NCI-H2171 (cell line): ENCODE results near the gene FCHO1.
A peak's percentile ranks its signal among the peaks of the same experiment; 100 is the strongest.

Source experiments
- DNase-seq: peaks from one replicate; lab custom pipeline; 2025; lab: John Stamatoyannopoulos, UW

FCHO1 gene

DNA sequence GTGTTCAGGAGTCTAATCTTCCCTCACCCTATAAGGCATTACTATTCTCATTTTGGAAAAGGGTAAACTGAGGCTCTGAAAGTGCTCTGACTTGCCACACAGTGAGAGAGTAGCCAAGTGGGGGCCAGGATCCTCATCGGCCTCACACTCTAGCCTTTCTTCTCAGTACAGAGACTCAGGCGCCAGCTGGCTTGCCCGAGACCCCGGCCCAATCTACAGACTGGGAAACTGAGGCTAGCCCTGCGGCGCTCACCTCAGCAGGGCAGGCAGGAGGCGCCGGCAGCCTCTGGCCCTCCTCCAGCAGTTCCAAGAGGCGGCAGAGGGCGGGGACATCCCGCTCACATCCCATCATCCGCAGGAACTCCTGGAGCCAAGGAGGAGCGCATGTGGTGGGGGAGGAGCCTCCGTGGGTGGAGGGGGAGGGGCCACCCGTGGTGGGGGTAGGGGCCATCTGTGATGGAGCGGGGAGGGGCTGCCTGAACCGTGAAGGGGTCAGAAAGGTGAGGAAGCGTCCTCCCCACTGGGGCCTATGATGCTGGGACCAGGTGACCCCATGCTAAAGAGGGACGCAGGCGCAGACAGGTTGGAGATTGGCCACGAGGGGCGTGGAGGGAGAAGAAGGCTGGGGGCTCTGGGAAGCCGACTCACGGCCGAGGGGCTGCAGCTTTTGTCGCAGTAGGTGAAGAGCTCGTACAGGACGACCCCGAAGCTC, 78.7 kb downstream of the FCHO1 start:
- peak; percentile 84 for DNase-seq

DNA sequence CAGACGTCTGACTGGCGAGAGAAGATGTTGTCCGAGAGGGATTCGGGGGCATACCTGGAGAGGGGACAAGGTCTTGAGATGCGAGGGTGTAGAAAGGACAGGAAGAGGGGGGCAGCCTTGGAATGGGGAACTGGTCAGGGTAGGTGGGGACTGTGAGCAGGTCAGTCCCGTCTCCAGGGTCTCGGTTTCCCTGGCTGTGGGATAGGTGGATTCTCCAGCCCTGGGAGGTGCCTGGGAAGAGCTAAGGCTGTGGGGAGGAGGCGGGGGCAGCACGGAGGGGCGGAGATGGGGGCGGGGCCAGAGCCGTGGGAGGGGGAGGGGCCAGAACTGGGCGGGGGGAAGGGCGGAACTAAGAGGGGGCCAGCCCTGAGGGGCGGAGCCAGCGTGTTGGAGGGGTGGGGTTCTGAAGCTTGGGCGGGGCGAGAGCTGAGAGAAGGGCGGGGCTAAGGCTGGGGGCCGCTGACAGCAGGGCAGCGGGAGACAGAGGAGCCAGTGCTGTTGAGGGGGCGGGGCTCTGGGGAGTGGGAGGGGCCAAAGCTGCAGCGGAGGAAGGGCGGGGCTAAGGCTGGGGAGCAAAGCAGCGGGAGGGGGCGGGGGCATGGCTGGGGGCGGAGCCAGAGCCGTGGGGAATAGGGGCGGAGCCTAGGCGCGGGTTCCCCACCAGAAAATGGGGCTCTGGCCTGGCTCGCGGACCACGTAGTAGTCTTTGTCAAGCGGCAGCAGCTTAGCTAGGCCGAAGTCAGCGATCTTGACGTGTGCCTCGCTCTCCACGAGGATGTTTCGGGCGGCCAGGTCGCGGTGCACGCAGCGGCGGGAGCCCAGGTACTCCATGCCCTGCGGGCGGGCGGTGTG, 79.5 kb downstream of the FCHO1 start:
- DNase-seq, result peak; percentile 89

DNA sequence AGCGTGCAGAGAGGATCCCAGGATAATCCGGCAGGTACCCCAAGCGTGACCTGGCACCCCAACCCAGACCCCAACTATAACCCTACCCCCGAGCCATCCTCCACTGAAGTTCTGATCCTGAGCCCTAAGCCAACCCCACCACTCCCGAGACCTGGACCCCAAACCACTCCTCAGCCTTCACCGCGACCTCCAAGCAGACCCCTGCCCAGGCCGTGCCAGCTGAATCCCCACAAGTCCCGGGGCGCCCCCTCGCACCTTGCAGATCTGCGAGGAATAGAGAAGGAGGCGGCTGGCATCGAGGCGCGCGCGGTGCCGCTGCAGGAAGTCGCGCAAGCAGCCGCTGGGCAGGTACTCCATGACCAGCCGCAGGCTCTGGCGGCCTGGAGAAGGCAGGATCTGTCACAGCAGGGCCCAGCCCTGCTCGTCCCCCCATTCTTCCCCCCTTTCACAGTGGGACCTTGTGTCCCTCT, 80.2 kb downstream of the FCHO1 start:
- DNase-seq, result no peak

DNA sequence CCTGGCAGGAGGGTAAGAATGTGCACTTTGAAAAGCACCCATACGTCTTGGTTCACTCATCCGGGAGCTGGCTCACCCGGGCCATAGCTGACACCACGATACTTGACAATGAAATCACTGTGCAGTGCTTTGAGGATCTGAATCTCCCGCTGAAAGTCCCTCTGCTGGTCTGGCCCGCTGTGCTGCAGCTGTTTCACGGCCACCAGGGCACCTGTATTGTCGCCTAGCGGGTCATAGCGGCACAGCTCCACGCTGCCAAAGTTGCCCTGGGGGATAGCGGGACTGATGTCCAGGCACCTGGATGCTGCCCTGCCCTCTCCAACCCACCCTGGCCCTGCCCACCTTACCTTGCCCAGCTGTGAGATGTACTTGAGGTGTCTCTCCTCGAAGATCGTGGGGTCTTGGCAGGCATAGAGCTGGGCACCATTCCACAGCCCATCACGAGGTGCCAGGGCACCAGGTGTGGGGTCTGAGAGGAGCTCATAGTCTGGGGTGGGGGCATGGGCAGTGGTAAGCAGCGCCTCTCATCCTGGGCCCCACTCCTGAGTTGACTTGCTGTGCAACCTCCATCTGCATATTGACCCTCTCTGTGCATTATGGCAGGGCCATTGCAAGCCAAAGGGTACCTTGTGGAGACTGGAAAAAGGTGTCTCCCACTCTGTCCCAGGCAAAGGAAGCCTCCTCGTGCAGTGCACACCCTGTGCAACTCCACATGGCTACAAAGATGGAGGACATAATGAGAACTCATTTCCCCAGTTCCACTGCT, 81.3 kb downstream of the FCHO1 start:
- no peak for DNase-seq

DNA sequence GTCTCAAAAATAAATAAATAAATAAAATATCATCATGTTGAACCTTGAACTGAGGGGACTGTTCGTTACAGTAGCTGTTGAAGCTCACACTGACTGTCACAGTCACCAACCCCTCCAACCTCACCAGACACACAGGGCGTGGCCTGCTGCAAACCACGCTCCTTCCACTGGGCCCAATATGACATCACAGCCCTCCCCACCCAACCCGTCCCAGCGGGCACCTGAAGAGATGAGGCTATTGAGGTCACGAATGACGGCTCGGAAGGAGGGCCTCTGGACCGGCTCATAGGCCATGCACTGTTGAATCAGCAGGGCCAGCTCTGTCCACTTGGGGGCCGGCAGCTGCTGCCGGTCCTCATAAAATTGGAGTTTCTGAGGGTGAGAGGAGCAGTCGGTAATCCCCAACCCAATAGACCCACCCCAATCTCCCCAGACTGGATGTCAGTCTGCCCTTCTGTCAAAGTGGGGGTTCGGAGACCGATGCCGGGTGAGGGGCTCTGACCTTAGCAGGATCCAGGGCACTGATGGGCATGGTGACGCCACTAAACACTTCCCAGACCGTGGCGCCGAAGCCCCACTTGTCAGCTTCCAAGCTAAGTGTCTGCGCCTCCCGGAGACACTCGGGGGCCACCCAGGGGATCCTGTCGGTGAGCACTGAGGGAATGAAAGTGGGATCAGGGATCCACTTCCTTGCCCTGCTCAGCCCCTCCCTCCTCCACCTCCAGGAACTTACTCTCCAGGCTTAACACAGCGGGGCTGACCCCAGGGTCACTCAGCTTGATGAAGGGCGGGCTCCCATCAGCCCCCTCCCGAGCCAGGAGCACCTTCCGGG, 83.3 kb downstream of the FCHO1 start:
- DNase-seq, result no peak

DNA sequence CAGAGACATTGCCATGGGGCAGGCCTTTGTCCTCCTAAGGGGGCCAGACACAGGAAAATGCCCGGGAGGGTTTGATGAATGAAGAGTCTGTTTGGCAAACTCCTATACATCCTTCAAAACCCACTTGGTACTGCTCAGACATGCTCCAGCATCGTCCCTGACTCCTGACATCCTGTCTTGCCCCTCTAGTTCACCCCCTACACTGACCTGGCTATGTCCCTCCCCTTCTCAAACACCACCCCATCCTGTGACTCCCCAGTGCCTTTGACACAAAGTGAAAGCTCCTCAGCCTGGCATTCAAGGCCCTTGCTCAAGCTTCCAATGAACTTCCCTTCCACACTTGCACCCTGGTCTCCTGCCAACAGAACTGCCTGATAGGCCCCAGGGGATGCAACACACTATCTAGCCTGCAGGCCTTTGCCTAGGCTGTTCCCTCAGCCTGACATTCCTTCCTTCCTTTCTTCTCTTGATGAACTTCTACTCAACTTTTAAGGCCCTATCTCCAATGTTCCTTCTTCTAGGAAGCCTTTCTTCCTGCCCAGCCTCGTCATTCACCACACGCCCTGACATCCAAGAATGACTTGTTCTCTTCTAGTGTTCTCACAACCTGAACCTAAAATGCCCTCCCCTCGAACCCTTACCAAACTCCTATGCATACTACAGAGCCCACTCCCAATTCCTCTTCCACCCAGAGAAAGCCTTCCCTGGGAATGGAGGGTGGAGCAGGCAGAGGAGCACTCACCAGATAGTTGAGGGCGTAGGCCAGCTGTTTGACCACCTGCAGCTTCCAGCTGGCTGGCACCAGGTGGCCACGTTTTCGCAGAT, 84.1 kb downstream of the FCHO1 start:
- DNase-seq, result no peak

DNA sequence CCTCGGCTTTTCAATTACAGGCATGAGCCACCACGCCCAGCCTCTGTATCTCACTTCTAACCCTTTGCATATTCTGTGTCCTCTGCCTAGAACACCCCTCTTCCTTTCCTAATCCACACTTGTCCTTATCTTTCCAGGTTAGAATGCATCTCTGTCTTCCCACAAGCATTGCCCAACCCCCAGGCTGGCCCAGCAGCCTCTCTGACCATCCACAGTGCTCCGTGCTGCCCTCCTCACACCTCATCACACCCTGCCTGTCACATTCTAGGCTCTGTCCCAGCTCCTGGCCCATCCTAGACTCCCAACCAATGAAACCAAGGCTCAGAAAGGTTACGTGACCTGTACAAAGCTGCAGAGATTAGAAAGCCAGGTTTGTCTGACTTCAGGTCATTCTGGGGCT, 85.3 kb downstream of the FCHO1 start:
- no peak for DNase-seq

DNA sequence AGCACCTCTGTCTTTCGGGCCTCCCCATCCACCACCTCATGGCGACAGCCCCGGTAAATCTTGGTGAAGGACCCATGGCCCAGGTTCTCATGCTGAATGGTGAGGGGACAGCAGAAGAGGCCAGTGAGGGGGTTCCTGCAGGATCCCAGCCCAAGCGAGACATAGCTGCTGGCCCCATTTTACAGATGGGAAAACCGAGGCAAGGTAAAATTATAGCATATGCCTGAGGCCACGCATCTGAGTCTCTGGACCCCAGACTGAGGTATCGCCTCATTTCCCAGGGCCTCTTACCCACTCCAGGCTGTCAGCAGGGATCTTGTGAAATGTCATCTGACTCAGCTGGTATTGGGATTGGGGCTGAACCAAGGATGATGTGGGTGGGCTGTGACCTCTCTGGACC, 86.7 kb downstream of the FCHO1 start:
- no peak for DNase-seq
